Stimulated activated CD8-positive, alpha-beta memory T cell treated with anti-CD3 and anti-CD28 coated beads, Interleukin-12 subunit alpha, Interleukin-12 subunit beta, amount 100 ng/mL, for 24 hours (primary cell): ENCODE data around the gene BTD.
"Not testable (repeated sequence)": the region's sequence is repeated elsewhere in the genome, so short reads cannot be mapped to it uniquely, and the experiment has no call there.

Experiments used
- DNase-seq: peaks from one replicate; pipeline ENCODE4 v3.0.0-alpha.2; 2020; ENCODE audit errors: extremely low read depth

The BTD gene

GRCh38 chr3:15602816-15603215 is 1.3 kb downstream of the BTD start:
- DNase-seq, result not testable (repeated sequence)

- not testable (repeated sequence) for DNase-seq
Measured at GRCh38 chr3:15604584-15604983, 3.0 kb downstream of the BTD start.

GRCh38 chr3:15606434-15606891 is 4.9 kb downstream of the BTD start:
- no peak for DNase-seq

GRCh38 chr3:15610082-15610759 is 8.7 kb downstream of the BTD start:
- DNase-seq, result no peak

- no peak for DNase-seq
Measured at GRCh38 chr3:15611018-15611417, 9.5 kb downstream of the BTD start.

GRCh38 chr3:15612001-15612400 is 10.5 kb downstream of the BTD start:
- DNase-seq, result no peak

GRCh38 chr3:15614958-15615357 is 13.4 kb downstream of the BTD start:
- no peak for DNase-seq

- DNase-seq, result no peak
Measured at GRCh38 chr3:15616053-15616452, 14.5 kb downstream of the BTD start.

- not testable (repeated sequence) for DNase-seq
Measured at GRCh38 chr3:15619659-15620464, 18.3 kb downstream of the BTD start.

- no peak for DNase-seq
Measured at GRCh38 chr3:15623535-15624440, 22.2 kb downstream of the BTD start.

- DNase-seq, result no peak
Measured at GRCh38 chr3:15628967-15629366, 27.4 kb downstream of the BTD start.

GRCh38 chr3:15629860-15630597 is 28.5 kb downstream of the BTD start:
- DNase-seq, result no peak

- DNase-seq, result no peak
Measured at GRCh38 chr3:15630646-15631350, 29.3 kb downstream of the BTD start.

- DNase-seq, result no peak
Measured at GRCh38 chr3:15631426-15632211, 30.1 kb downstream of the BTD start.

GRCh38 chr3:15632212-15632580 is 30.7 kb downstream of the BTD start:
- no peak for DNase-seq

- no peak for DNase-seq
Measured at GRCh38 chr3:15633159-15633558, 31.6 kb downstream of the BTD start.

- DNase-seq, result no peak
Measured at GRCh38 chr3:15633766-15634598, 32.4 kb downstream of the BTD start.

- no peak for DNase-seq
Measured at GRCh38 chr3:15634671-15635070, 33.1 kb downstream of the BTD start.

- DNase-seq, result no peak
Measured at GRCh38 chr3:15635121-15635661, 33.6 kb downstream of the BTD start.
